ENCODE data around the gene ZNF281. TPM values are rescaled to one million over a fixed set of nuclear protein-coding genes. Genes with fewer than 3 reads are reported as not detected.

ZNF281 gene
- polyA plus RNA-seq, 1 of the 3 experiments (the other 2 are of a cell fraction), result 3.0 TPM

DNA sequence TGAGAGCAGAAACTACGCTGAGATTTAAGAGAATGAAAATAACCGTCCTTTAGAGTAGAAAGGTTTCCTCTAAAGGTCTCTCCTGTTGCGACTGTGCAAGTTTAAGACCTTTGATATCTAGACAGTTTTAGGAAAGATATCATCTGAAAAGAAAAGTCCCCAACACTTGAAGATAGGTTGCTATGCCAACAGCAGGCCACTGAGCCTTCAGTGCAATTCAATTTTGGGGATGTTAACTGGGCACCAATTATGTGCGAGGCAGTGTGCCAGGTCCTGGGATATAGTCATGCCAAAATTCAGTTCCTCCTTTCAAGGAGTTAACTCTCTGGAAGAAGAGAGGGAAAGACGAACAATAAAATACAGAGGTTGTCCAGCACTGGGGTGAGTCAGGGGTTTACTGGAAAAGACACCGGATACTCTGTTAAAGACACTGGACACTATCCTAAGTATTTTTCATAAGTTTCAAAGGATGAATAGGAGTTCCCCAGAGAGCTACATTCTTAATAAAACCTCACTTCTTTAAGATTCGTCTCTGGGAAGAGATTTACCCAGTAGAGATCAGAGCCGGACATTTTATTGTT is 25.5 kb upstream of the ZNF281 start:
- Histone ChIP-seq H4K20me1 (ENCODE audit: insufficient read depth) (no peaks in the 10 kb centered on the region), H3K9me2 (no peaks in the 10 kb centered on the region), H3F3A (replicated peaks; ENCODE audit: insufficient read depth) (no peaks in the 10 kb centered on the region), H3K27me3 (ENCODE audit: insufficient read depth) (no peaks in the 10 kb centered on the region), H3K36me3 (replicated peaks in 1 of 2; ENCODE audit: control insufficient read depth in 1 of 2, insufficient read depth in 2 of 2, low read length in 1 of 2) (no peaks in the 10 kb centered on the region), H3K4me1 (ENCODE audit: control insufficient read depth in 1 of 2, insufficient read depth in 2 of 2, low read depth in 1 of 2, low read length in 1 of 2) (peaks cover 4 to 5% of the 10 kb centered on the region in 2 experiments; a peak in 1 of 4 replicates), H3K9me3 (no peaks in the 10 kb centered on the region), H3K27ac (ENCODE audit: low read depth in 2 of 2, low read length in 1 of 2) (no peak overlapping the region), H3K9ac (no peak overlapping the region), H3K79me2 (ENCODE audit: insufficient read depth) (no peaks in the 10 kb centered on the region), H3K4me2 (no peak overlapping the region), H2AFZ (ENCODE audit: low read depth) (no peak overlapping the region), H3K4me3 (ENCODE audit: low read depth in 2 of 2, low read length in 1 of 2) (no peak overlapping the region)
- 74% methylated on average over 8 of the region's 8 CpGs for WGBS (ENCODE audit: low lambda C conversion rate)
- TF ChIP-seq GATA2 (CRISPR knock-in tag; IDR thresholded peaks at IDR 0.05) (no peak), RAD21 (IDR thresholded peaks at IDR 0.05; ENCODE audit: low read length) (no peak), FOSL2 (IDR thresholded peaks at IDR 0.05; ENCODE audit: borderline replicate concordance, low read depth) (no peak), MXI1 (IDR thresholded peaks at IDR 0.05; ENCODE audit: low read depth, low read length) (no peak), TCF12 (IDR thresholded peaks at IDR 0.05) (no peak), GABPA (IDR thresholded peaks at IDR 0.05; ENCODE audit: low read depth) (no peak), RXRA (IDR thresholded peaks at IDR 0.05; ENCODE audit: borderline replicate concordance, low read depth) (no peak), TAF1 (IDR thresholded peaks at IDR 0.05; ENCODE audit: borderline replicate concordance, low read depth, low read length) (no peak), TEAD4 (IDR thresholded peaks at IDR 0.05; ENCODE audit: borderline replicate concordance, insufficient read depth) (no peak), SIN3A (IDR thresholded peaks at IDR 0.05; ENCODE audit: borderline replicate concordance, low read depth, low read length) (no peak)
- TF ChIP-seq, protein P1, sequence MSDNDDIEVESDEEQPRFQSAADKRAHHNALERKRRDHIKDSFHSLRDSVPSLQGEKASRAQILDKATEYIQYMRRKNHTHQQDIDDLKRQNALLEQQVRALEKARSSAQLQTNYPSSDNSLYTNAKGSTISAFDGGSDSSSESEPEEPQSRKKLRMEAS (IDR thresholded peaks at IDR 0.05; ENCODE audit: low read depth), result no peak
- TF ChIP-seq, protein P2, sequence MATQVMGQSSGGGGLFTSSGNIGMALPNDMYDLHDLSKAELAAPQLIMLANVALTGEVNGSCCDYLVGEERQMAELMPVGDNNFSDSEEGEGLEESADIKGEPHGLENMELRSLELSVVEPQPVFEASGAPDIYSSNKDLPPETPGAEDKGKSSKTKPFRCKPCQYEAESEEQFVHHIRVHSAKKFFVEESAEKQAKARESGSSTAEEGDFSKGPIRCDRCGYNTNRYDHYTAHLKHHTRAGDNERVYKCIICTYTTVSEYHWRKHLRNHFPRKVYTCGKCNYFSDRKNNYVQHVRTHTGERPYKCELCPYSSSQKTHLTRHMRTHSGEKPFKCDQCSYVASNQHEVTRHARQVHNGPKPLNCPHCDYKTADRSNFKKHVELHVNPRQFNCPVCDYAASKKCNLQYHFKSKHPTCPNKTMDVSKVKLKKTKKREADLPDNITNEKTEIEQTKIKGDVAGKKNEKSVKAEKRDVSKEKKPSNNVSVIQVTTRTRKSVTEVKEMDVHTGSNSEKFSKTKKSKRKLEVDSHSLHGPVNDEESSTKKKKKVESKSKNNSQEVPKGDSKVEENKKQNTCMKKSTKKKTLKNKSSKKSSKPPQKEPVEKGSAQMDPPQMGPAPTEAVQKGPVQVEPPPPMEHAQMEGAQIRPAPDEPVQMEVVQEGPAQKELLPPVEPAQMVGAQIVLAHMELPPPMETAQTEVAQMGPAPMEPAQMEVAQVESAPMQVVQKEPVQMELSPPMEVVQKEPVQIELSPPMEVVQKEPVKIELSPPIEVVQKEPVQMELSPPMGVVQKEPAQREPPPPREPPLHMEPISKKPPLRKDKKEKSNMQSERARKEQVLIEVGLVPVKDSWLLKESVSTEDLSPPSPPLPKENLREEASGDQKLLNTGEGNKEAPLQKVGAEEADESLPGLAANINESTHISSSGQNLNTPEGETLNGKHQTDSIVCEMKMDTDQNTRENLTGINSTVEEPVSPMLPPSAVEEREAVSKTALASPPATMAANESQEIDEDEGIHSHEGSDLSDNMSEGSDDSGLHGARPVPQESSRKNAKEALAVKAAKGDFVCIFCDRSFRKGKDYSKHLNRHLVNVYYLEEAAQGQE (IDR thresholded peaks at IDR 0.05; ENCODE audit: low read depth, low read length), result no peak
- CTCF ChIA-PET, result interaction anchor here (0.7 kb wide), 1 partner anchor 300 kb away, joined by 3 read pairs; no protein-coding TSS in a partner anchor
- no peak for DNase-seq
- POLR2A ChIA-PET, result no interaction called here

DNA sequence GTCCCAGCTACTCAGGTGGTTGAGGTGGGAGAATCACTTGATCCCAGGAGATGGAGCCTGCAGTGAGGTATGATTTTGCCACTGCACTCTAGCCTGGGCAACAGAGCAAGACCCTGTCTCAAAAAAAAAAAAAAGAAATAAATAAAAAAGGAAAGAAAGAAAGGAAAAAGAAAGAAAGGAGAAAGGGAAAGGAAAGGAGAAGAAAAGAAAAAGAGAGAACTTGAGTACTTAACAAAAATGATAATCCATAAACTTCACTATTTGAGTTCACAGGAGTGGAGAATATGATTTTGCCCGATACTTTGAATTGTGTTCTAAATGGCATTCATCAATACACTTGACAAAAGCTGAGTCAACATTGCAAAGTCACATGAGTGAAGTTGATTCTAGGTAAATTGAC is 23.8 kb upstream of the ZNF281 start:
- ChIA-PET POLR2A (interaction anchor here (0.7 kb wide), 1 partner anchor 11 kb away, joined by 3 read pairs; no protein-coding TSS in a partner anchor), CTCF (no interaction called here)
- 82% methylated on average over 1 of the region's 1 CpG for WGBS (ENCODE audit: low lambda C conversion rate)
- H3K9ac ChIP-seq, result no peak overlapping the region
- no peak overlapping the region for H3K27ac ChIP-seq (ENCODE audit: low read depth in 2 of 2, low read length in 1 of 2)
- H3K9me3 ChIP-seq, result no peaks in the 10 kb centered on the region
- no peaks in the 10 kb centered on the region for H3K9me2 ChIP-seq
- no peak overlapping the region for H3K4me2 ChIP-seq
- H3K4me1 ChIP-seq (ENCODE audit: control insufficient read depth in 1 of 2, insufficient read depth in 2 of 2, low read depth in 1 of 2, low read length in 1 of 2), result peaks cover 4 to 12% of the 10 kb centered on the region in 2 experiments; a peak in 2 of 4 replicates
- no peak for TF ChIP-seq SIN3A (IDR thresholded peaks at IDR 0.05; ENCODE audit: borderline replicate concordance, low read depth, low read length)
- no peak overlapping the region for H3K4me3 ChIP-seq (ENCODE audit: low read depth in 2 of 2, low read length in 1 of 2)
- no peaks in the 10 kb centered on the region for H3K27me3 ChIP-seq (ENCODE audit: insufficient read depth)
- H4K20me1 ChIP-seq (ENCODE audit: insufficient read depth), result no peaks in the 10 kb centered on the region
- H3F3A ChIP-seq (replicated peaks; ENCODE audit: insufficient read depth), result peaks cover 15% of the 10 kb centered on the region
- H3K79me2 ChIP-seq (ENCODE audit: insufficient read depth), result no peaks in the 10 kb centered on the region
- H2AFZ ChIP-seq (ENCODE audit: low read depth), result no peak overlapping the region
- no peaks in the 10 kb centered on the region for H3K36me3 ChIP-seq (replicated peaks in 1 of 2; ENCODE audit: control insufficient read depth in 1 of 2, insufficient read depth in 2 of 2, low read length in 1 of 2)
- DNase-seq, result no peak

Measured in SK-N-SH (cell line).